Measurements from ENCODE around the gene FRY. TPM values are rescaled to one million over a fixed set of nuclear protein-coding genes. Genes with fewer than 3 reads are reported as not detected.

The FRY gene
- total RNA-seq, 2 experiments from 2014 or later: 3.0 to 7.0 TPM

- TF ChIP-seq CTCF (conservative IDR thresholded peaks at IDR 0.05; ENCODE audit: low read length) (no peak), EZH2phosphoT487 (IDR thresholded peaks at IDR 0.05; ENCODE audit: borderline replicate concordance, low read depth, low read length) (no peak)
- Histone ChIP-seq H3K9me3 (ENCODE audit: low read length) (no peaks in the 10 kb centered on the region), H3K36me3 (ENCODE audit: insufficient read depth, low read length) (no peaks in the 10 kb centered on the region), H4K20me1 (ENCODE audit: insufficient read depth, low read length) (no peaks in the 10 kb centered on the region), H3K4me1 (ENCODE audit: insufficient read depth, low read length, poor library complexity, severe bottlenecking) (no peaks in the 10 kb centered on the region), H3K4me2 (ENCODE audit: low read length) (no peak overlapping the region), H3K9me2 (ENCODE audit: insufficient read depth, low read length) (no peaks in the 10 kb centered on the region), H3K27ac (ENCODE audit: low read depth, low read length, poor library complexity, severe bottlenecking) (no peak overlapping the region), H2AFZ (ENCODE audit: low read length) (no peak overlapping the region), H3K79me2 (ENCODE audit: insufficient read depth, low read depth, low read length) (no peaks in the 10 kb centered on the region), H3K4me3 (ENCODE audit: low read depth, low read length, poor library complexity, severe bottlenecking) (no peak overlapping the region)
- no TSS peak for BruUV-seq (replicated peaks)
- ChIA-PET POLR2A (no interaction called here), CTCF (ENCODE audit: unreplicated experiment) (no interaction called here)
- intact Hi-C loops (cut with micrococcal nuclease; ENCODE audit: unreplicated experiment): no loop called here
- DNase-seq (ENCODE audit: low spot score): no peak
These were observed 115.6 kb downstream of the FRY start for GRCh38 chr13:32147193-32147592.

- no peaks in the 10 kb centered on the region for H3K79me2 ChIP-seq (ENCODE audit: insufficient read depth, low read depth, low read length)
- no peaks in the 10 kb centered on the region for H3K9me3 ChIP-seq (ENCODE audit: low read length)
- H3K4me1 ChIP-seq (ENCODE audit: insufficient read depth, low read length, poor library complexity, severe bottlenecking): no peaks in the 10 kb centered on the region
- no peak for TF ChIP-seq EZH2phosphoT487 (IDR thresholded peaks at IDR 0.05; ENCODE audit: borderline replicate concordance, low read depth, low read length)
- no peak for TF ChIP-seq CTCF (conservative IDR thresholded peaks at IDR 0.05; ENCODE audit: low read length)
- DNase-seq (ENCODE audit: low spot score): no peak
- no TSS peak for BruUV-seq (replicated peaks)
- H2AFZ ChIP-seq (ENCODE audit: low read length): no peak overlapping the region
- ChIA-PET CTCF (ENCODE audit: unreplicated experiment) (no interaction called here), POLR2A (no interaction called here)
- H3K27ac ChIP-seq (ENCODE audit: low read depth, low read length, poor library complexity, severe bottlenecking): no peak overlapping the region
- no peak overlapping the region for H3K4me2 ChIP-seq (ENCODE audit: low read length)
- H3K36me3 ChIP-seq (ENCODE audit: insufficient read depth, low read length): no peaks in the 10 kb centered on the region
- H3K4me3 ChIP-seq (ENCODE audit: low read depth, low read length, poor library complexity, severe bottlenecking): no peak overlapping the region
- H3K9me2 ChIP-seq (ENCODE audit: insufficient read depth, low read length): no peaks in the 10 kb centered on the region
- no peaks in the 10 kb centered on the region for H4K20me1 ChIP-seq (ENCODE audit: insufficient read depth, low read length)
- intact Hi-C loops (cut with micrococcal nuclease; ENCODE audit: unreplicated experiment): no loop called here
These were observed 116.4 kb downstream of the FRY start for GRCh38 chr13:32147976-32148375.

- no peak for DNase-seq (ENCODE audit: low spot score)
- no peaks in the 10 kb centered on the region for H3K4me1 ChIP-seq (ENCODE audit: insufficient read depth, low read length, poor library complexity, severe bottlenecking)
These were observed 118.7 kb downstream of the FRY start for GRCh38 chr13:32150239-32150638.

More at GRCh38 chr13:32150239-32150638, 118.7 kb downstream of the FRY start:
- intact Hi-C loops (cut with micrococcal nuclease; ENCODE audit: unreplicated experiment): no loop called here
- Histone ChIP-seq H3K27ac (ENCODE audit: low read depth, low read length, poor library complexity, severe bottlenecking) (no peak overlapping the region), H3K79me2 (ENCODE audit: insufficient read depth, low read depth, low read length) (no peaks in the 10 kb centered on the region), H3K9me2 (ENCODE audit: insufficient read depth, low read length) (no peaks in the 10 kb centered on the region), H3K4me3 (ENCODE audit: low read depth, low read length, poor library complexity, severe bottlenecking) (no peak overlapping the region), H3K36me3 (ENCODE audit: insufficient read depth, low read length) (no peaks in the 10 kb centered on the region), H3K4me2 (ENCODE audit: low read length) (no peak overlapping the region), H2AFZ (ENCODE audit: low read length) (no peak overlapping the region), H4K20me1 (ENCODE audit: insufficient read depth, low read length) (no peaks in the 10 kb centered on the region), H3K9me3 (ENCODE audit: low read length) (no peaks in the 10 kb centered on the region)
- ChIA-PET POLR2A (no interaction called here), CTCF (ENCODE audit: unreplicated experiment) (no interaction called here)
- BruUV-seq (replicated peaks): no TSS peak
- TF ChIP-seq CTCF (conservative IDR thresholded peaks at IDR 0.05; ENCODE audit: low read length) (no peak), EZH2phosphoT487 (IDR thresholded peaks at IDR 0.05; ENCODE audit: borderline replicate concordance, low read depth, low read length) (no peak)
